Measurements from ENCODE around the gene CDK2AP2.
"Not testable (repeated sequence)": the region's sequence is repeated elsewhere in the genome, so short reads cannot be mapped to it uniquely, and the experiment has no call there.

Gene CDK2AP2, protein sequence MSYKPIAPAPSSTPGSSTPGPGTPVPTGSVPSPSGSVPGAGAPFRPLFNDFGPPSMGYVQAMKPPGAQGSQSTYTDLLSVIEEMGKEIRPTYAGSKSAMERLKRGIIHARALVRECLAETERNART

DNA sequence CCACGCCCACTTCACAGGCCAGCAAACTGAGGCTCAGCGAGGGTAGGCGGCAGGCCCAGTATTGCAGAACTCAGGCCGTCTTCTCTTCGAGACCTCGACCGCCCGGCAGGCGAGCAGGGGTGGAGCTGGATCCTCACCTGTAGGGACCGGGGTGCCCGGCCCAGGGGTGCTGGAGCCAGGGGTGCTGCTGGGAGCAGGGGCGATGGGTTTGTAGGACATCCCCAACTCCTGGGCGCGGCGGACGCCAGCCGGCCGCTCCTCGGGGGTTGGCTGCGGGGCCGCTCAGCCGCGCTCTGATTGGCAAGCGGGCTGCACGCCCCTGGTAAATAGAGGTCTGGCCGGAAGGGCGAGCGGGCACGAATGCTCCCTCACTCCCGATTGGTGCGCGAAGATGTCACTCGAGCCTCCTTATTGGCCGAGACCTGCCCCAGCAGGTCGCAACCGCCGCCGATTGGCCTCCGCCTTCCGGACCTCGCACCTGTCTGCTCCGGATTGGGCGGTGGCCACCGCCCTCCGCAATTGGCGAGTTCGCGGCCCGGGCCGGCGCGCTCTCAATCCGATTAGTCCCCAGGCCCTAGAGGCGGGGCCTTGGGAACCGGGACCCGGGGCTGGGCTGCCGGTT, at the start of gene CDK2AP2:
Gene CDK2AP2, minus strand, starts transcription at position 299 of the 622 bp plus-strand sequence. Its CDS starts 80 bp downstream, at position 219.
- TF ChIP-seq, protein P1, sequence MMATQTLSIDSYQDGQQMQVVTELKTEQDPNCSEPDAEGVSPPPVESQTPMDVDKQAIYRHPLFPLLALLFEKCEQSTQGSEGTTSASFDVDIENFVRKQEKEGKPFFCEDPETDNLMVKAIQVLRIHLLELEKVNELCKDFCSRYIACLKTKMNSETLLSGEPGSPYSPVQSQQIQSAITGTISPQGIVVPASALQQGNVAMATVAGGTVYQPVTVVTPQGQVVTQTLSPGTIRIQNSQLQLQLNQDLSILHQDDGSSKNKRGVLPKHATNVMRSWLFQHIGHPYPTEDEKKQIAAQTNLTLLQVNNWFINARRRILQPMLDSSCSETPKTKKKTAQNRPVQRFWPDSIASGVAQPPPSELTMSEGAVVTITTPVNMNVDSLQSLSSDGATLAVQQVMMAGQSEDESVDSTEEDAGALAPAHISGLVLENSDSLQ (IDR thresholded peaks at IDR 0.05) = peak; percentile 99
- TF ChIP-seq CTBP1 (IDR thresholded peaks at IDR 0.05; ENCODE audit: borderline replicate concordance) (peak; percentile 16; the same call in 1 of the 2 replicates), HDGF (IDR thresholded peaks at IDR 0.05; ENCODE audit: borderline replicate concordance) (0 out of 2 replicates have a peak, but pooled peaks have one; percentile 30), ELF4 (IDR thresholded peaks at IDR 0.05) (peak; percentile 50; the same call in 1 of the 2 replicates), SP1 (IDR thresholded peaks at IDR 0.05) (no peak), SUZ12 (IDR thresholded peaks at IDR 0.05) (no peak), FOXM1 (IDR thresholded peaks at IDR 0.05; ENCODE audit: borderline replicate concordance) (peak; percentile 31; the same call in 1 of the 2 replicates)
- DNase-seq (ENCODE audit: extremely low spot score) = peak; percentile 98
- POLR2A ChIA-PET = interaction anchor here (1.0 kb wide), 1 partner anchor 65 kb away, joined by 3 read pairs; the partner anchor contains the start of gene CORO1B
- CTCF ChIA-PET = no interaction called here

DNA sequence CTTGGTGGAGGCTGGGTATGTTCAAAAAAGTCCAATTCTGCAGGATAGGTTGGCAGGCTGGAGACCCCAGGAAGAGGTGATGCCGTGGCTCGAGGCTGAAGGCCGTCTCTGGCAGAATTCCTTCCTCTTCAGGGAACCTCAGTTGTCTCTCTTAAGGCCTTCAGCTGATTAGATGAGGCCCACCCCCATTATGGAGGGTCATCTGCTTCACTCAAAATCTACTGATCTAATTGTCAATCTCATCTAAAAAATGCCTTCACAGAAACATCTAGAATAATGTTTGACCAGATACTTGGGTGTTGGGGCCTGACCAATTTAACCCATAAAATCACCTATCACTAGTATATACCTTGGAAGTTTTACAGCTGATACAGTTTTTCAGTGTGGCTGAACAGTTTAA, 48.3 kb upstream of the CDK2AP2 start:
- ChIA-PET CTCF (no interaction called here), POLR2A (no interaction called here)
- no peak for DNase-seq (ENCODE audit: extremely low spot score)
- TF ChIP-seq ELF4 (IDR thresholded peaks at IDR 0.05) (no peak), NFRKB (IDR thresholded peaks at IDR 0.05) (no peak), LEF1 (IDR thresholded peaks at IDR 0.05; ENCODE audit: borderline replicate concordance) (no peak), FOXA1 (IDR thresholded peaks at IDR 0.05) (no peak), BHLHE40 (IDR thresholded peaks at IDR 0.05; ENCODE audit: borderline replicate concordance) (no peak), TARDBP (IDR thresholded peaks at IDR 0.05) (no peak), FOXM1 (IDR thresholded peaks at IDR 0.05; ENCODE audit: borderline replicate concordance) (no peak), FOXK2 (IDR thresholded peaks at IDR 0.05) (no peak), ARNT (IDR thresholded peaks at IDR 0.05) (no peak), L3MBTL2 (conservative IDR thresholded peaks at IDR 0.05) (no peak), CTBP1 (IDR thresholded peaks at IDR 0.05; ENCODE audit: borderline replicate concordance) (no peak), SUZ12 (IDR thresholded peaks at IDR 0.05) (no peak)
- TF ChIP-seq, protein P1 (IDR thresholded peaks at IDR 0.05) = no peak

DNA sequence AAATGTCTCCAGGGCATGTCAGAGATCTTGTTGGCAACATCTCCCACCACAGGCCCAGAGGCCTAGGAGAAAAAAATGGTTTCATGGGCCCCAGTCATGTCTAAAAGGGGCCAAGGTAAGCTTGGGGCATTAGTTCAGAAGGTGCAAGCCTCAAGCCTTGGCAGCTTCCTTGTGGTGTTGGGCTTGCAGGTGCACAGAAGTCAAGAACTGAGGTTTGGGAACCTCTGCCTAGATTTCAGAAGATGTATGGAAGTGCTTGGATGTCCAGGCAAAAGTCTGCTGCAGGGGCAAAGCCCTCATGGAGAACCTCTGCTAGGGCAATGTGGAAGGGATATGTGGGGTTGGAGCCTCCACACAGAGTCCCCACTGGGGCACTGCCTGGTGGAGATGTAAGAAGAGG, 43.7 kb upstream of the CDK2AP2 start:
- POLR2A ChIA-PET; DNase-seq (ENCODE audit: extremely low spot score): not testable (repeated sequence)
- CTCF ChIA-PET = interaction anchor here (0.7 to 1.0 kb wide), 2 partner anchors 63 to 153 kb away, joined by 3 read pairs; no protein-coding TSS in a partner anchor

DNA sequence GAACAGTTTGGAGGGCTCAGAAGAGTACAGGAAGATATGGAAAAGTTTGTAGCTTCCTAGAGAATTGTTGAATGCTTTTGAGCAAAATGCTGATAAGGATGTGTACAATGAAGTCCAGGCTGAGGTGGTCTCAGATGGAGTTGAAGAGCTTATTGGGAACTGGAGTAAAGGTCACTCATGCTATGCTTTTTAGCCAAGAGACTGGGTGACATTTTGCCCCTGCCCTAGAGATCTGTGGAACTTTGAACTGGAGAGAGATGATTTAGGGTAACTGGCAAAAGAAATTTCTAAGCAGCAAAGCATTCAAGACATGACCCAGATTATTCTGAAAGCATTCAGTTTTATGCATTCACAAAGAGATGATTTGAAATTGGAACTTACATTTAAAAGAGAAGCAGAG, 43.2 kb upstream of the CDK2AP2 start:
- CTCF ChIA-PET = no interaction called here
- POLR2A ChIA-PET = no interaction called here
- no peak for DNase-seq (ENCODE audit: extremely low spot score)
- TF ChIP-seq LEF1 (IDR thresholded peaks at IDR 0.05; ENCODE audit: borderline replicate concordance) (no peak), SP1 (IDR thresholded peaks at IDR 0.05) (no peak), FOXM1 (IDR thresholded peaks at IDR 0.05; ENCODE audit: borderline replicate concordance) (no peak), ELF4 (IDR thresholded peaks at IDR 0.05) (no peak), SUZ12 (IDR thresholded peaks at IDR 0.05) (no peak), CTBP1 (IDR thresholded peaks at IDR 0.05; ENCODE audit: borderline replicate concordance) (no peak), TARDBP (IDR thresholded peaks at IDR 0.05) (no peak), HDGF (IDR thresholded peaks at IDR 0.05; ENCODE audit: borderline replicate concordance) (no peak), L3MBTL2 (conservative IDR thresholded peaks at IDR 0.05) (no peak), NFRKB (IDR thresholded peaks at IDR 0.05) (no peak), FOXA1 (IDR thresholded peaks at IDR 0.05) (no peak), BHLHE40 (IDR thresholded peaks at IDR 0.05; ENCODE audit: borderline replicate concordance) (no peak)
- TF ChIP-seq, protein P1 (IDR thresholded peaks at IDR 0.05) = no peak

DNA sequence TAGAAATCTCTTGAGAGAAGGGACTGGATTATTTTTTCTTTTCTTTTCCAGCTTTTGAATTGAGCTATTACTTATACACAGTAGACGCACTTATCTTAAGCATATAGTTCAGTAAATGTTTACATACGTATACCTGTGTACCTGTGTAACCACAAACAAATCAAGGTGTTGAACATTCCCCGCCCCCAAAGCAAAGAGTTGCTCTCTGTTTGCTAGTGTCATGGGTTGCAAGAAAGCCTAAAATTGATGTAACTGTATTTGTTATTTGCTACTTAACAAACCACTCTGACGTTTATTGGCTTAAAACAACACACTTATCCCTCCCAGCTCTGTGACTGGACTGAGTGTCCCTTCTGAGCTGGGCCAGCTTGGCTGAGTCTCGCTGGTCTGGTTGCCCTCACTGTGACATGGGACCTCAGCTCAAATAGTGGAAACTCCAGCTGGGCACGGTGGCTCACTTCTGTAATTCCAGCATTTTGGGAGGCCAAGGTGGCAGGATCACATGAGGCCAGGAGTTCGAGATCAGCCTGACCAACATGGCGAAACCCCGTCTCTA, 40.7 kb upstream of the CDK2AP2 start:
- ChIA-PET CTCF (no interaction called here), POLR2A (no interaction called here)
- DNase-seq (ENCODE audit: extremely low spot score) = no peak
- TF ChIP-seq BHLHE40 (IDR thresholded peaks at IDR 0.05; ENCODE audit: borderline replicate concordance) (no peak), CTBP1 (IDR thresholded peaks at IDR 0.05; ENCODE audit: borderline replicate concordance) (no peak), FOXA1 (IDR thresholded peaks at IDR 0.05) (no peak), L3MBTL2 (conservative IDR thresholded peaks at IDR 0.05) (no peak), LEF1 (IDR thresholded peaks at IDR 0.05; ENCODE audit: borderline replicate concordance) (no peak), FOXM1 (IDR thresholded peaks at IDR 0.05; ENCODE audit: borderline replicate concordance) (no peak), ZNF384 (IDR thresholded peaks at IDR 0.05) (no peak), TARDBP (IDR thresholded peaks at IDR 0.05) (no peak), ARNT (IDR thresholded peaks at IDR 0.05) (no peak), SUZ12 (IDR thresholded peaks at IDR 0.05) (no peak), HDGF (IDR thresholded peaks at IDR 0.05; ENCODE audit: borderline replicate concordance) (no peak), SP1 (IDR thresholded peaks at IDR 0.05) (no peak), ELF4 (IDR thresholded peaks at IDR 0.05) (no peak), NFRKB (IDR thresholded peaks at IDR 0.05) (no peak)
- TF ChIP-seq, protein P1 (IDR thresholded peaks at IDR 0.05) = no peak

DNA sequence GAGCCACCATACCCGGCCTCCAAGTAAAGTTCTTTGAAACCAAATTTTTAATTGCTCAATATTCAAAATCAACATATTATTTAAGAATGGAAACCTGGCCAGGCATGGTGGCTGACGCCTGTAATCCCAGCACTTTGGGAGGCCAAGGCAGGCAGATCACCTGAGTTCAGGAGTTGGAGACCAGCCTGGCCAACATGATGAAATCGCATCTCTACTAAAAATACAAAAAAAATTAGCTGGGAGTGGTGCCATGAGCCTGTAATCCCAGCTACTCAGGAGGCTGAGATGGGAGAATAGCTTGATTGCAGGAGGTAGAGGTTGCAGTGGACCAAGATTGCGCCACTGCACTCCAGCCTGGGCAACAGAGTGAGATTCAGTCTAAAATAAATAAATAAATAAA, 40.1 kb upstream of the CDK2AP2 start:
- POLR2A ChIA-PET; CTCF ChIA-PET; DNase-seq (ENCODE audit: extremely low spot score): not testable (repeated sequence)

All from HEK293T (cell line).